PFSK-1 (cell line): Measurements from ENCODE around the gene PANK4.

Experiments
- FOXP2 ChIP-seq: optimal IDR thresholded peaks from 2 replicates; pipeline ENCODE3; 2011; ENCODE audit warnings: borderline replicate concordance, control low read depth, inconsistent platforms; ENCODE audit not compliant: insufficient read depth; ENCODE audit errors: extremely low read length, extremely low read depth
- POLR2AphosphoS5 ChIP-seq: IDR thresholded peaks from 2 replicates; pipeline ENCODE4 v1.6.1; 2012; ENCODE audit warnings: low read depth, mild to moderate bottlenecking, control low read depth, low read length, moderate library complexity
- REST ChIP-seq, 2 experiments: IDR thresholded peaks; 2 replicates each; pipeline versions ENCODE4 v1.6.1 to v1.8.0; 2011 to 2012; ENCODE audit warnings: low read depth in 2 of 2, low read length in 2 of 2, control low read depth in 1 of 2, inconsistent platforms in 1 of 2, mild to moderate bottlenecking in 1 of 2, moderate library complexity in 1 of 2; ENCODE audit not compliant: insufficient read depth in 1 of 2
- TAF1 ChIP-seq: IDR thresholded peaks from 2 replicates; pipeline ENCODE4 v1.6.1; 2012; ENCODE audit warnings: low read length, control low read depth, borderline replicate concordance; ENCODE audit not compliant: insufficient read depth

DNA sequence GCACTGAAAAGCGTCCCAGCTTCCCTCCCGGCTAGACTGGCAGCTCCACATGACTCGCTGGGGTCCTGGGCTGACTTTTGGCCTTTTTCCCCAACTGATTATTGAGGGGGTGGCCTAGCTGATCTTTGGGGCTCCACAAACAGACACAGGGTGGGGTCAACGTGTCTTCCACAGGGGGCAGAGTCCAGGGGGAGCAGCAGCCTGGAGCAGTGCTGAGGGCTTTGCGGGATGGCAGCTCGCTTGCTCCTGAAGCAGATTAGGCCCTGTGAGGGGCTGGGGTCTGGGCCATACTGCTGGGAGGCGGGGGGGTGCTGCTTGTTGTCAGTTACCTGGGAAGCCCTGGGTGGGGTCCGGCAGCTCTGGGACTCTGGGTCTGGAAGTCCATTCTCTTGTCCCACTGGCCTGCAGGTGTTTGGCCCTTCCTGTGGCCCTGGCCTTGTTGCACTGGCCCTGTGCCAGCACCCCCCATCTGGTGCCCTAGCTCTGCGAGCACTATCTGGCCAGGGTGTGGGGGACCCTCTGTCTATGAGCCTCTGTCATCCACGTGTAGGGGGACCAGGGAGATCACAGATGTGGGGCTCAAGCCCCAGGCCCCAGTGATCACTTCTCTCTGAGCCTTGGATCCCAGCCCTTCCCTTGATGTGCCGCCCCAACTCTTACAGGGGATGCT is 16.0 kb upstream of the PANK4 start:
- TF ChIP-seq TAF1 (no peak), REST (IDR thresholded peaks at IDR 0.05; ENCODE audit: insufficient read depth in 1 of 2, low read depth in 2 of 2, low read length in 2 of 2) (no peak), POLR2AphosphoS5 (no peak), FOXP2 (no peak)
